ENCODE results near the gene ITPR1. TPM values are rescaled to one million over a fixed set of nuclear protein-coding genes. Genes with fewer than 3 reads are reported as not detected.

Gene ITPR1
- total RNA-seq, 1 experiment from 2014 or later, result 7.5 TPM

DNA sequence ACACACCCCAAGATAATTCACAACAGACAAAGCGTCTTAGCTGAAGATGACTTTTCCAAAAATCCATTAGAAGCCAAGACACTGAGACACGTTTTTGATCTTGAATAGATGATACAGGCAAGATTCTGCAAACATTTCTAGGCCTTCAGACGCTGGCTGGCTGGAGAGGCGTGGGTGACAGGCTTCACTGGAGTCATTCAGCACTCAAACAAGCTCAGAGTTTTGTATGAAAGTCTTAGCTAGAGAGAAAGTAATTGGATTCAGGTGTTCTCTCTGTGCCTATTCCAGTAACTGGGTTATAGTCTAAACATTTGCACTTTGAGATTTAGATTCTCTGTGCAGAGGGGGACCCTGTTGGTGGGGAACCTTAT is 338.4 kb downstream of the ITPR1 start:
- no peak overlapping the region for H3K4me3 Mint-ChIP-seq (ENCODE audit: unreplicated experiment)
- ChIA-PET POLR2A (no interaction called here), CTCF (interaction anchor here (0.6 kb wide), 1 partner anchor 109 kb away, joined by 3 read pairs; no protein-coding TSS in a partner anchor)
- intact Hi-C loops (cut with micrococcal nuclease), result loop anchor here (2.0 kb wide), 1 partner anchor 147 kb away; the partner anchor contains the start of gene BHLHE40
- no peaks in the 10 kb centered on the region for H3K36me3 Mint-ChIP-seq (ENCODE audit: insufficient read depth, unreplicated experiment)
- H3K4me1 Mint-ChIP-seq (ENCODE audit: insufficient read depth, unreplicated experiment), result peaks cover 28% of the 10 kb centered on the region
- H3K27ac Mint-ChIP-seq (ENCODE audit: low read depth, unreplicated experiment), result peak overlapping the region; percentile 43
- no peak for DNase-seq (ENCODE audit: unreplicated experiment)
- H3K27me3 Mint-ChIP-seq (ENCODE audit: insufficient read depth, unreplicated experiment), result no peaks in the 10 kb centered on the region
- TF ChIP-seq, protein P1, sequence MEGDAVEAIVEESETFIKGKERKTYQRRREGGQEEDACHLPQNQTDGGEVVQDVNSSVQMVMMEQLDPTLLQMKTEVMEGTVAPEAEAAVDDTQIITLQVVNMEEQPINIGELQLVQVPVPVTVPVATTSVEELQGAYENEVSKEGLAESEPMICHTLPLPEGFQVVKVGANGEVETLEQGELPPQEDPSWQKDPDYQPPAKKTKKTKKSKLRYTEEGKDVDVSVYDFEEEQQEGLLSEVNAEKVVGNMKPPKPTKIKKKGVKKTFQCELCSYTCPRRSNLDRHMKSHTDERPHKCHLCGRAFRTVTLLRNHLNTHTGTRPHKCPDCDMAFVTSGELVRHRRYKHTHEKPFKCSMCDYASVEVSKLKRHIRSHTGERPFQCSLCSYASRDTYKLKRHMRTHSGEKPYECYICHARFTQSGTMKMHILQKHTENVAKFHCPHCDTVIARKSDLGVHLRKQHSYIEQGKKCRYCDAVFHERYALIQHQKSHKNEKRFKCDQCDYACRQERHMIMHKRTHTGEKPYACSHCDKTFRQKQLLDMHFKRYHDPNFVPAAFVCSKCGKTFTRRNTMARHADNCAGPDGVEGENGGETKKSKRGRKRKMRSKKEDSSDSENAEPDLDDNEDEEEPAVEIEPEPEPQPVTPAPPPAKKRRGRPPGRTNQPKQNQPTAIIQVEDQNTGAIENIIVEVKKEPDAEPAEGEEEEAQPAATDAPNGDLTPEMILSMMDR (IDR thresholded peaks at IDR 0.05; ENCODE audit: unreplicated experiment), result no peak
- no TSS peak for BruUV-seq (replicated peaks)
- no peaks in the 10 kb centered on the region for H3K9me3 Mint-ChIP-seq (ENCODE audit: unreplicated experiment)

DNA sequence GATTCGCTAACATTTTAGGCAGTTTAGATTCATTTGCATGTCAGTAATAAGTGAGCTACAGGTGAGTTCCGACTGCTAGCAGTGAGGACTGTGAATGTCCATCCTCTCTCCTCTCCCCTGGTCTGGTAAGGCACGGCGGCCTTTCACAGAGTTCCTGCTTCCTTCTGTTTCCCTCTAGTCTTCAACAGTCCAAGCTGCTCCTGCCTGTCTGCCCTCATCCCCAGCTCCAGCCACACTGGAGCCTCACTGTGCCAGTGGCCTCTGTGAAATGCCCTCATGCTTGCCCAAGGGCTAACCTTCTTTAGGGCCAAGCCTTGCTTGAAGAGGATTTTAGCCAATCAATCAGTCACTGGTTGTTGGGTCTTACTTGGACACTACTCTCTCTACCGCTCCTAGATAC is 340.3 kb downstream of the ITPR1 start:
- POLR2A ChIA-PET, result no interaction called here
- Mint-ChIP-seq H3K9me3 (ENCODE audit: unreplicated experiment) (no peaks in the 10 kb centered on the region), H3K4me3 (ENCODE audit: unreplicated experiment) (no peak overlapping the region), H3K27ac (ENCODE audit: low read depth, unreplicated experiment) (no peak overlapping the region), H3K4me1 (ENCODE audit: insufficient read depth, unreplicated experiment) (peaks cover 11% of the 10 kb centered on the region), H3K27me3 (ENCODE audit: insufficient read depth, unreplicated experiment) (no peaks in the 10 kb centered on the region), H3K36me3 (ENCODE audit: insufficient read depth, unreplicated experiment) (no peaks in the 10 kb centered on the region)
- no peak for DNase-seq (ENCODE audit: unreplicated experiment)
- intact Hi-C loops (cut with micrococcal nuclease), result no loop called here
- CTCF ChIA-PET, result interaction anchor here (0.6 kb wide), 1 partner anchor 8 kb away, joined by 4 read pairs; no protein-coding TSS in a partner anchor
- TF ChIP-seq, protein P1 (IDR thresholded peaks at IDR 0.05; ENCODE audit: unreplicated experiment), result no peak
- no TSS peak for BruUV-seq (replicated peaks)

DNA sequence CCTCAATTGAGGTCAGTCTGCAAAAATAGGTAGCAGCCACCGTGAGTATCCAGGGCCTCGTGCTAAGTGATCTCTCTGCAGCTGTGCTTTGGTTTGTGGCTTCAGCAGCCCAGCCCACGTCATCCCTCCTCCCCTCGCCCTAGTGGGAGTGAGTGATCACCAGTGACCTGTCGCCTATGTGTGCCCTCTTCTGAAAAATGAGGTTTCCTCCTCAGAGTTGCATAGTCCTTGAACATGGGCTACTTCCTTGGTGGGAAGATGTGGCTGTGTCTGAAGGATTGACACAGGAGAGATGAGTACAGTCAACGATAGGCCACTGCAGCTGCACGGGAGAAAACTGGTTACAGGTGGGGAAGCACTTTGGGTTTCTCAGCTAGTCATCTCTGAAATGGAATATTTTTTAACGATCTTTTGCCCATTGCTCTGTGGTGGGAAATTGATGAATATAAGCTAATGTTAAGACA is 341.3 kb downstream of the ITPR1 start:
- Mint-ChIP-seq H3K9me3 (ENCODE audit: unreplicated experiment) (no peaks in the 10 kb centered on the region), H3K27ac (ENCODE audit: low read depth, unreplicated experiment) (no peak overlapping the region), H3K27me3 (ENCODE audit: insufficient read depth, unreplicated experiment) (no peaks in the 10 kb centered on the region), H3K36me3 (ENCODE audit: insufficient read depth, unreplicated experiment) (no peaks in the 10 kb centered on the region), H3K4me1 (ENCODE audit: insufficient read depth, unreplicated experiment) (peaks cover 11% of the 10 kb centered on the region), H3K4me3 (ENCODE audit: unreplicated experiment) (no peak overlapping the region)
- TF ChIP-seq, protein P1 (IDR thresholded peaks at IDR 0.05; ENCODE audit: unreplicated experiment), result no peak
- BruUV-seq (replicated peaks), result no TSS peak
- ChIA-PET POLR2A (no interaction called here), CTCF (interaction anchor here (0.5 kb wide), 1 partner anchor 124 kb away, joined by 5 read pairs; no protein-coding TSS in a partner anchor)
- DNase-seq (ENCODE audit: unreplicated experiment), result no peak
- intact Hi-C loops (cut with micrococcal nuclease), result no loop called here

DNA sequence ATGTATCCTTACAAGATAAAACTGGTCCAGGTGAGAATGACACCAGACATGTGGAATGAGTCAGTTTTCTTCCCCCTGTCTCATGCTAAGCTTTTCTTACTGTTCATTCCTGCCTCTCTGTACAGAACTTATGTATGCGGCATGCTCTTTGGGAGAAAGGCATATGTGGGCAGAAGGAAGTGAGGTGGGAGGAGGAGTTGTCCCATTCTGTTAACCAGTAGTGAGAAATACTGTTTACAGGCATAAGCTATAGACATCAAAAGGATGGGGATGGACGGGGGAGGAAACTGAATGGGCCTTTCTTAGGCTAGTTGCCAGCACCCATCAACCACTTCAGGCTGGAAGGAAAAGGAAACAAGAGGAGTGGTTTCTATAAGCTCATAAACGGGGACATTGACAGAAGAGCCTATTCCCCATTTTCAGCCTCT is 342.5 kb downstream of the ITPR1 start:
- DNase-seq (ENCODE audit: unreplicated experiment), result no peak
- TF ChIP-seq, protein P1 (IDR thresholded peaks at IDR 0.05; ENCODE audit: unreplicated experiment), result no peak
- peaks cover 10% of the 10 kb centered on the region for H3K4me1 Mint-ChIP-seq (ENCODE audit: insufficient read depth, unreplicated experiment)
- no peaks in the 10 kb centered on the region for H3K9me3 Mint-ChIP-seq (ENCODE audit: unreplicated experiment)
- intact Hi-C loops (cut with micrococcal nuclease), result no loop called here
- ChIA-PET CTCF (interaction anchor here (0.7 to 1.1 kb wide), 2 partner anchors 124 to 169 kb away, joined by 3 to 5 read pairs; no protein-coding TSS in a partner anchor), POLR2A (no interaction called here)
- no peaks in the 10 kb centered on the region for H3K27me3 Mint-ChIP-seq (ENCODE audit: insufficient read depth, unreplicated experiment)
- no peak overlapping the region for H3K27ac Mint-ChIP-seq (ENCODE audit: low read depth, unreplicated experiment)
- H3K4me3 Mint-ChIP-seq (ENCODE audit: unreplicated experiment), result no peak overlapping the region
- no peaks in the 10 kb centered on the region for H3K36me3 Mint-ChIP-seq (ENCODE audit: insufficient read depth, unreplicated experiment)
- no TSS peak for BruUV-seq (replicated peaks)
